Measurements from ENCODE around the gene DDX23. TPM values are rescaled to one million over a fixed set of nuclear protein-coding genes. Genes with fewer than 3 reads are reported as not detected.
"Not testable (repeated sequence)": the region's sequence is repeated elsewhere in the genome, so short reads cannot be mapped to it uniquely, and the experiment has no call there.

The DDX23 gene
- total and polyA plus RNA-seq, 12 donors = 39.0 to 85.4 (median 66.4) TPM

DNA sequence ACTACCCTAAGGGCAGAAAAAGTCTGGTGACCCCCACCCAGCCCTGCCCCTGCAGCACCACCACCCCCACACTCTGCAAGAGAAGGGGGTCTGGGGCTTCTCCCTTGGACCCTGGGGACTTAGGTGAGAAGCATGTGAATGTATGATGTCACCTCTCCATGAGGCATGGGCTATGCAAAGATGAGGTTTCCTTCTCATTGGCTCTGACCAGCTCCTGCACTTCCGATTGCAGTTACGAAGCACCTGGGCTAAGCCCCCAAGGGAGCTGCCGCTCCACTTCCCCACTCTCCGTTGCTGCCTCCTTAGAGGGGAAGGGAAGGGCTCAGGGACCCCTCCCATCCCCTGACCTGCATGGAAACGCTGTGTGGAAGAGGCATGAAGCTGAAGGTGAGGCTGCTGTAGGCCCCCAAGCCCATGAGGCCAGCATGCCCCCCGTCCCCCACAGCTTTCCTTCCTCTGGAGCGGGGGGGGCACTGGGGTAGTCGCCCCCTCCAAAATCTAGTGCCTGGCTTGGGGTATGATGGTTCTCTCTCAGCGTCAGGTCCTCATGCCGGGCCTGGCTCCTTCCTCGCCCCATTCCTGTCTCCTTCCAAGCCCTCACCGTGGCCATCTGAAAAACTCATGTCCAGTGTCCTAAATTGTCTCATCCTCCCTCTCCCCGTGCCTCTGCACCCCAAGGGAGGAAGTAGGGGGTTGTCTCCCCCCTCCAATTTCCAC lies 5.5 kb upstream of the DDX23 start:
- H3K36me3 ChIP-seq (replicated peaks in 1 of 2) = no peaks in the 10 kb centered on the region
- TF ChIP-seq POLR2A (IDR thresholded peaks at IDR 0.05) = no peak
- TF ChIP-seq, protein P1, sequence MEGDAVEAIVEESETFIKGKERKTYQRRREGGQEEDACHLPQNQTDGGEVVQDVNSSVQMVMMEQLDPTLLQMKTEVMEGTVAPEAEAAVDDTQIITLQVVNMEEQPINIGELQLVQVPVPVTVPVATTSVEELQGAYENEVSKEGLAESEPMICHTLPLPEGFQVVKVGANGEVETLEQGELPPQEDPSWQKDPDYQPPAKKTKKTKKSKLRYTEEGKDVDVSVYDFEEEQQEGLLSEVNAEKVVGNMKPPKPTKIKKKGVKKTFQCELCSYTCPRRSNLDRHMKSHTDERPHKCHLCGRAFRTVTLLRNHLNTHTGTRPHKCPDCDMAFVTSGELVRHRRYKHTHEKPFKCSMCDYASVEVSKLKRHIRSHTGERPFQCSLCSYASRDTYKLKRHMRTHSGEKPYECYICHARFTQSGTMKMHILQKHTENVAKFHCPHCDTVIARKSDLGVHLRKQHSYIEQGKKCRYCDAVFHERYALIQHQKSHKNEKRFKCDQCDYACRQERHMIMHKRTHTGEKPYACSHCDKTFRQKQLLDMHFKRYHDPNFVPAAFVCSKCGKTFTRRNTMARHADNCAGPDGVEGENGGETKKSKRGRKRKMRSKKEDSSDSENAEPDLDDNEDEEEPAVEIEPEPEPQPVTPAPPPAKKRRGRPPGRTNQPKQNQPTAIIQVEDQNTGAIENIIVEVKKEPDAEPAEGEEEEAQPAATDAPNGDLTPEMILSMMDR (IDR thresholded peaks at IDR 0.05) = no peak
- DNase-seq = no peak
- peaks cover 5 to 6% of the 10 kb centered on the region in 2 donors for H3K4me1 ChIP-seq (replicated peaks in 1 of 2)
- H3K27me3 ChIP-seq = no peaks in the 10 kb centered on the region
- no peak overlapping the region for H3K27ac ChIP-seq
- H3K4me3 ChIP-seq = no peak overlapping the region
- intact Hi-C loops (cut with DNase I) = loop anchor here in 1 of 2 donors (1.0 kb wide), 1 partner anchor 33 kb away; no protein-coding TSS in a partner anchor
- no peaks in the 10 kb centered on the region for H3K9me3 ChIP-seq (replicated peaks in 1 of 3)
- 76 to 84% (median 80%) methylated on average over 11 to 13 of the region's 13 CpGs for WGBS, 4 donors

DNA sequence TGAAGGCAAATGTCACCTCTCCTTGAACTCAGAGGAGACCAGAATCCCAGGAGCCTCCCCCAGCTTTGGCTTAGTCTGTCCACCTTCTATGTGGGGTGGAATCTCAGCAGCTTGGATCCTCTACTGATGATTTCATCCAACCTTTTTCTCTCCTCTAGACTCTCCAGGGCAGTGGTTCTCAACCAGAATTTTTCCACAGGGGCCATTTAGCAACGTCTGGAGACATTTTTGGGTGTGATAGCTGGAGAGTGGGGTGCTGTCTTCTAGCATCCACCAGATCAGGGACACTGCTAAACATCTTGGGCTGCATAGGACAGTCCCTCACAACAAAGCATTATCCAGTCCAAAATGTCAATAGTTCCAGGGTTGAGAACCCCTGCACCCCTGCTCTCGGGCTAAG lies 4.4 kb upstream of the DDX23 start:
- H3K27me3 ChIP-seq = no peaks in the 10 kb centered on the region
- TF ChIP-seq POLR2A (IDR thresholded peaks at IDR 0.05) = no peak
- TF ChIP-seq, protein P1 (IDR thresholded peaks at IDR 0.05) = no peak
- H3K9me3 ChIP-seq (replicated peaks in 1 of 3) = no peaks in the 10 kb centered on the region
- no peak overlapping the region for H3K4me3 ChIP-seq
- peaks cover 6 to 7% of the 10 kb centered on the region in 2 donors for H3K4me1 ChIP-seq (replicated peaks in 1 of 2)
- WGBS, 4 donors = 46 to 58% (median 51%) methylated on average over 2 of the region's 2 CpGs
- DNase-seq = no peak
- no peak overlapping the region for H3K27ac ChIP-seq
- no peaks in the 10 kb centered on the region for H3K36me3 ChIP-seq (replicated peaks in 1 of 2)
- intact Hi-C loops (cut with DNase I) = no loop called here

DNA sequence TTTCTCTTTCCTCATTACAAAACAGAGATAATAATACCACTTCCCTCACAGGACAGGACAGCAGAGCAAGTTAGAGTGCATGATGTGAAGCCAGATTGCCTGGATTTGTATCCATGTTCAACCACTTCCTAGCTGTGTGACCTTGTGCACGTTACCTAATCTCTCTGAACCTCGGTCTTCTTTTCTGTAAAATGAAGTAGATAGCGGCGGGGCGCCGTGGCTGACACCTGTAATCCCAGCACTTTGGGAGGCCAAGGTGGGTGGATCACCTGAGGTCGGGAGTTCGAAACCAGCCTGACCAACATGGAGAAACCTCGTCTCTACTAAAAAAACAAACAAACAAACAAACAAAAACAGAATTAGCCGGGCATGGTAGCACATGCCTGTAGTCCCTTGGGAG lies 3.0 kb upstream of the DDX23 start:
- DNase-seq; H3K9me3 ChIP-seq (replicated peaks in 1 of 3); H3K4me3 ChIP-seq; H3K27ac ChIP-seq; H3K36me3 ChIP-seq (replicated peaks in 1 of 2); H3K27me3 ChIP-seq: not testable (repeated sequence)
- intact Hi-C loops (cut with DNase I) = loop anchor here in 1 of 2 donors (5.0 kb wide), 1 partner anchor 32 kb away; no protein-coding TSS in a partner anchor
- WGBS, 4 donors = 69 to 77% (median 75%) methylated on average over 10 of the region's 10 CpGs
- H3K4me1 ChIP-seq (replicated peaks in 1 of 2) = peaks cover 13 to 17% of the 10 kb centered on the region in 2 donors

DNA sequence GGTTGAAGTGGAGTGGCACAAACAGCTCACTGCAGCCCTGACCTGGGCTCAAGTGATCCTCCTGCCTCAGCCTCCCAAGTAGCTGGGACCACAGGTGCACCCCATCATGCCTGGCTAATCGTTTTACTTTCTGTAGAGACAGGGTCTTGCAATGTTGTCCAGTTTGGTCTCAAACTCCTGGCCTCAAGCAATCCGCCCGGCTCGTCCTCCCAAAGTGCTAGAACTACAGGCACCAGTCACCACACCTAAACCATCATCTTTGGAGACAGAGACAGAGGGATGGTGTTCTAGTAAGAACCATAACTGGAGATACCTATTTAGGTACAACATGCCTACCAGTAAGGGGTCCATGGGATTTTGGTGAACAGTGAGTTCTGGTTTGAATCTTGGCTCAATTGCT lies 2.5 kb upstream of the DDX23 start:
- Histone ChIP-seq H3K4me1 (replicated peaks in 1 of 2) (peaks cover 13 to 17% of the 10 kb centered on the region in 2 donors), H3K27ac (no peak overlapping the region), H3K9me3 (replicated peaks in 1 of 3) (no peaks in the 10 kb centered on the region), H3K4me3 (no peak overlapping the region), H3K27me3 (no peaks in the 10 kb centered on the region), H3K36me3 (replicated peaks in 1 of 2) (no peaks in the 10 kb centered on the region)
- no peak for TF ChIP-seq POLR2A (IDR thresholded peaks at IDR 0.05)
- TF ChIP-seq, protein P1 (IDR thresholded peaks at IDR 0.05) = no peak
- no peak for DNase-seq
- WGBS, 4 donors = 76 to 86% (median 80%) methylated on average over 4 of the region's 4 CpGs
- intact Hi-C loops (cut with DNase I) = loop anchor here in 1 of 2 donors (5.0 kb wide), 1 partner anchor 33 kb away; no protein-coding TSS in a partner anchor
